Activated T-helper 1 cell treated with Interleukin-2 at 50 U/mL for 16 hours (primary cell): ENCODE results near the gene CFAP299.
"Not testable (repeated sequence)": the region's sequence is repeated elsewhere in the genome, so short reads cannot be mapped to it uniquely, and the experiment has no call there.

Experiments used
- DNase-seq: peaks from one replicate; pipeline ENCODE4 v3.0.0-alpha.2; 2020; ENCODE audit warnings: low read depth

The CFAP299 gene

DNA sequence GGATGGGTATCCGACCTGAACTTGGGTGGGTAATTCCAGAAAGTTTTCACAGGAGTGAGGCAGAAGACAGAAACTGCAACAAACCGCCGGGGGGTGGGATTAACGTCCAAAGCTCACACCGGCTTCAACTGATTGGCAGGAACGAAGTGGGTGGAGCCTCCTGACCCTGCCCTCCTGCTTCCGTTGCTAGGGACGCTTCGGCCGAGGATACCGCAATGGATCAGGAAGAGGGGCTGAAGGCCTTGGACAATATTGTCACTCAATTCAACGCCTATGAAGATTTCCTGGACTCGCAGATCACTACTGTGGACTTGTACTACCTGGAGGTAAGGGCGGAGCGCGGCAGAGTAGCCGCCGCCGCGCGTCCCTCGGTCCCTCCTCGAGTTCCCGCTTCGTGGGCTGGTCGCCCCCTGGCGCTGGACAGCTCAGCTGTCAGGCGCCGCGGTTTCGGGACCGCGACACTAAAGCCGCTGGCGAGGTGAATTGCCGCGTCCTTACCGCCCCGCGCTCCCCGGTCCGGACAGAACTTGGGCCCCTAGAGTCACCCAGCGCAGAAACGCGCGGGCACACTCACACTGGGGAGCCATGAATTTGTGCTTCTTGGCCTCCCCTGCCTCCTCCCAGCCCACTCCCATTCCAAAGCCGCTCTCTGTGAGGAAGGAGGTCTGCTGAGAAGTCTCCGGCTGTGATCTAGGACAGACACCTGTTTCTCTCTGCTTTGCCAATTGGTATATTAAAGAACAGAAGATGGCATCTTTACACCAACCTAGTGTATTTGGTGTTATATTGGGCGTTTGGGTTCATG lies at the start of gene CFAP299:
Gene CFAP299 (plus strand): TSS at position 177 of the 805 bp plus-strand sequence.
- DNase-seq = peak; percentile 8

DNA sequence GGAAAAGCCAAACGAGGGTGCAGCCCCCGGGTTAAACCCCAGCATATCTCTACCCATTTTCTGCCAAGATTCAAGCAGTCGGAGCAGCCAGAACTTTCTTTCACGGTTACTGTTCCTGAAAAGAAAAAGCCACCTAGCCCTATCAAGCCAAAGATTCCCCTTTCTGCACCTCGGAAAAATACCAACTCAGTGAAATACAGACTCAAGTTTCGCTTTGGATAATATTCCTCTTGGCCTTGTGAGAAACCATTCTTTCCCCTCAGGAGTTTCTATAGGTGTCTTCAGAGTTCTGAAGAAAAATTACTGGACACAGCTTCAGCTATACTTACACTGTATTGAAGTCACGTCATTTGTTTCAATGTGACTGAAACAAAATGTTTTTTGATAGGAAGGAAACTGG lies 49.1 kb upstream of the CFAP299 start:
- DNase-seq = no peak

DNA sequence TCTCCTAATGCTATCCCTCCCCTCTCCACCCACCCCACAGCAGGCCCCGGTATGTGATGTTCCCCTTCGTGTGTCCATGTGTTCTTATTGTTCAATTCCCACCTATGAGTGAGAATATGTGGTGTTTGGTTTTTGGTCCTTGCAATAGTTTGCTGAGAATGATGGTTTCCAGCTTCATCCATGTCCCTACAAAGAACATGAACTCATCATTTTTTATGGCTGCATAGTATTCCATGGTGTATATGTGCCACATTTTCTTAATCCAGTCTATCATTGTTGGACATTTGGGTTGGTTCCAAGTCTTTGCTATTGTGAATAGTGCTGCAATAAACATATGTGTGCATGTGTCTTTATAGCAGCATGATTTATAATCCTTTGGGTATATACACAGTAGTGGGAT lies 44.9 kb upstream of the CFAP299 start:
- not testable (repeated sequence) for DNase-seq

DNA sequence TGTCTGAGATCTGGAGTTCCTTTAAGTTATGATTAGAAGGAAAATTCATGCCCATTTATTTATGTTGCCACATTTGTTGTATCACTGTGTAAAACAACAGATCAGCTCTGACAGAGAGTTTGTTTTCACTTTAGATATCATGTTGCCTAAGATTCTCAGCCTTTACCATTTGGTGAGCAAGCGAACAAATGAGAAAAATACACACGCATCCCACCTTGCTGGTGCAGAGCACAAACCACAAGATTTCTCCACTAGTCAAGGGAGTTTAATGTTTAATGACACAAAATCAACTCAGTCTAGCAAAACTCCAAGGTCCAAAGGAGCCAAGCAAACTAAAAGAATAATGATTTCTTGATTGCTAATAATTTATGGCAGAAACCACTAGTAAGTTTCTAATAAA lies 41.3 kb upstream of the CFAP299 start:
- DNase-seq = no peak

DNA sequence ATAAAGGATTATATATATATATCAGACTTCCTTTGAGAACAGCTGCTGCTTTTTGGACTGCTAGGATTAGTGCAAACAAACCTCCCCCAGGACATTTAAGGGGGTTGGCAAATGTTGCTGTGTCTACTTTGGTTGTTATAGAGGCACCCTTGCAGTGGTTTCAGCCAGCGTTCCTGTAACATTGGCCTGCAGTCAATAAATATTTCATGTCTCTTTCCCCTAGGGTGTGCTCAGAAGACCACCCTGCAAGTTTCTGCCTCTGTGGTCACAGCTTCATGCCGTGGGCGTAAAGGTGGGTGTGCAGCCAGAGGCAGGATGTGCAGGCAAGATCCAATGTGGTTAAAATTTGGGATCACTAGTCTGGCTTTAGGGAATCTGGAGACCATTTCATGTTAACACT lies 40.2 kb upstream of the CFAP299 start:
- DNase-seq = no peak

DNA sequence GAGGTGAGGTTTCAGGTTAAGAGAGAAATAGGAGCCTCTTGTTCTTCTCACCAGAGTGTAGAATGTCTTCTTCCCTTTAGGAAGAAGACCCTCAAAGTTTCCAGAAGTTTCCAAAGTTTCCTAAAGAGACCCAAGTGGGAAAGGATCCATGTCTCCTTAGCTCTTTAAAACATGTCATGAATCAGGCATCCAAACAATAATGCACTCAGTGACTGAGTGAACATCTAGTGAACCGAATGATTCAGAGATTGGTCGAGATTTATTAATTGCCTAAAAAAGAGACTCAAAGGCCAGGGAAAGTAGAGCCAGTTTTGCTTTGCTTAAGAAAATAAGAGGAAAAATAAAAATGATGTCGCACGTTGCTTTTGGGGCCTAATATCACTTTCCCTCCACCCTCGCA lies 39.7 kb upstream of the CFAP299 start:
- no peak for DNase-seq

GRCh38 chr4:80301884-80302283 lies 33.6 kb upstream of the CFAP299 start:
- no peak for DNase-seq

GRCh38 chr4:80302616-80303223 lies 32.8 kb upstream of the CFAP299 start:
- DNase-seq = no peak

- DNase-seq = no peak
Measured at GRCh38 chr4:80305466-80305865, 30.1 kb upstream of the CFAP299 start.

GRCh38 chr4:80306260-80306659 lies 29.3 kb upstream of the CFAP299 start:
- DNase-seq = no peak

- DNase-seq = no peak
Measured at GRCh38 chr4:80307183-80307735, 28.3 kb upstream of the CFAP299 start.

DNA sequence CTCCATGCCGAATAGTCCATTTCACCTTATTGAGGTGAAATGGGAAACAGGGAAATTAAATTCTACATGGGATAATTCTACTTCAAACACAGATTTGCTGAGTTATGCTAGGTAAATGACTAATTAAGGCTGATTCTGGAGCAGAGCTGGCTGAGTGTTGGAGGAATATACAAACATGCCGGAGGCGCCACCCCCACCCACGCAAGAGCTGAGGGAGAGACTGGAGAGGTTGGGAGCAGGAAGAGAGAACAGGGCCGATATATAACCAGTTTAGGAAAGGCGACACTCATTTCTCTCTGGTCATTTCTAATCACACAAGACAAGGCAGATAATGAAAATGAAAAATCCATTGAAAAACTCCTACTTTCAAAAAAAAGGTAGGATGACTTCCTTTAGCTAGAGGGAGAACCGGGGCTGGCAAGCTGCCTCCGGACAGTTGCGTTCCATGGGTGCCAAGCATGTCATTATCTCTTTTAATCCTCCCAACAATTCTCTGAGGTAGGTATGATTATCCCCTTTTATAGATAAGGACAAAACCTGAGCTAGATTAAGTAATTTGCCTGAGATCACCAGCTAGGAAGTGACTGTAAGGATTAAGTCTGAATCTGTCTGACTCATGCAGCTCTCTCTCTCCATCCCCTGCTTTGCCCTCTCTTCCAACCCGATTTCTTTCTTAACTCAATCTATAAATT lies 27.6 kb upstream of the CFAP299 start:
- no peak for DNase-seq

DNA sequence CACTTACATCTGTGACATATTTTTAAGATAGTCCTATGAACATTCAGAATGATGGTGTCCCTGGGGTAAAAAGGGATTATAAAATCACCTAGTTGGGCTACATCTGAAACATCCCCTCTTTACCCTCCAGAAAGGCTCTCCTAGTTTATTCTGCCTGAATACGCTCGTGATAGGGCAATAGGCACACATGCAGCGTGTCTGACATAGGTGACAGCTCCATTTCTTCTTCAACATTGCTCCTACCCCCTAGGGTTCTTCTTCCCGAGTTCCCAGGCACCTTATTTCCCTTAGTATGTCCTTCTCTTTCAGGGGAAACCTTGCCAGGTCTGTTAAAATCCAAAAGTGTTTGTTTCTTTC lies 27.1 kb upstream of the CFAP299 start:
- DNase-seq = no peak

- no peak for DNase-seq
Measured at GRCh38 chr4:80309294-80310004, 26.1 kb upstream of the CFAP299 start.

DNA sequence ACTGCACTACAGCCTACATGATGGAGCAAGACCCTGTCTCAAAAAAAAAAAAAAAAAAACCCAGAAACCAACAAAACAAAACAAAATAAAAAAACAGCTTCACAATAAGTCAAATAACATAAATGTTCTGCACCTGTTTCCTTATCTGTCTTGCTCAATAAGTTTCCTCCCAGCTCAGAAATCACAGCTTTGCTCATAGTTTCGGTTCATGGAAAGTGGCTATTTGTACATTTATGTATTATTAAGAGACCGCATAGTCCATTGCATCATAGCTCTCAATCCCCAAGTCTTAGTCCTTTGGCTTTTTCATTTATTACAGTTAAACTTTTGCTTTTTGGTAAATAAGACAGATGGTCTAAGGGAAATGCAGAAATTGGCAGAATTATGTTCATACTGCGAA lies 24.4 kb upstream of the CFAP299 start:
- no peak for DNase-seq

DNA sequence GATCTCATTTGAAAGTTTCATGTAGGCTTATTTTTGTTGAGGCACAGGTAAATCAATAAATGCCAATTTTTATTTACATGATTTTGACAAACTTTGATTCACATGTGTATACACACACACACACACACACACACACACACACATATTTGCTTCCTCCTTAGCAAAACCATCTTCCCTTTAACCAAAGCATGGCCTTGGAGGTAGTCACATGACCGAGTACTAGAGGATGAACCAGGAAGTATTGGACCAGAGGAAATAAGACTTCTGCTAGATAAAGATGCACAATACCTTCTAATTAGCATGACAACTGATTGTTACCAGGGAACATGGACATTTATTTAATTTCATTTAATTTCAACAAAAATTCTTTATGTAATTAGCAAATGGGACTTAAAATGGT lies 23.4 kb upstream of the CFAP299 start:
- DNase-seq = no peak

DNA sequence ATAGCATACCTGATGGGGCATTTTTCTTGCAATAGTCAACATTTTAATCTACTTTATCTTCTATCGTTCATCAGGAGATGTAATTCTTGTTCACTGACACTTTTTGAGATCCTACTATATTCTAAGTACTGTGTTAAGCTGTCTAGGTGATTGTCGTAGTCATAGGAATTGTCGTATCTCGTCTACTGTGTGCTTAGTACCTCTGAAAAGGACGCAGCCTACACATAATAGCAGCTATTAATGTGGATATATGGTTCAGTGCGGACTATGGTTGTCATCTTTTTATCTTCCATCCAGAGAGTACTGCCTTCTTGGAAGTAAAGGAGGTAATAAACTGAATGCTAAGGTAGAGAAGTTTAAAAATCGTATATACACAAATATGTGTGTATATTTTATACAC lies 21.9 kb upstream of the CFAP299 start:
- DNase-seq = no peak

GRCh38 chr4:80315848-80316247 lies 19.7 kb upstream of the CFAP299 start:
- DNase-seq = not testable (repeated sequence)

- DNase-seq = no peak
Measured at GRCh38 chr4:80321341-80321740, 14.2 kb upstream of the CFAP299 start.

DNA sequence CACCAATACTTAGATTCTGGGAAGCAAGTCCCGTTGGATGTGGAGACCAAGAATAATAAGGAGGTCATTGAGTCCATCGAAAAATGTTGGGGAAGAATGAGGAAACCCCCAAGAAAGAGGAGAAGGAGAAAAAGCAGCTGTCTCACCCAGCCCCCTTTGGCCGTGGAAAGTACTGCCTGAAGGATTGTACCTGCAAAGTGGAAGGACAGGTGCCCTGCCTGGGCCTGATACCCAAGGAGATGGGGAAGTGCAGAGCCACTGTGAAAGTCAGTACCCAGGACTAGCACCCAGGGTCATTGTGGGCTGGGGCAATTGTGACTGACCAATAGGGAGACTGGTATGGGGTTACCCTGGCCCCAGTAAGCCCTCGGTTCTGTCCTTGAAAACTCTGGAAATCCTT lies 13.8 kb upstream of the CFAP299 start:
- no peak for DNase-seq

DNA sequence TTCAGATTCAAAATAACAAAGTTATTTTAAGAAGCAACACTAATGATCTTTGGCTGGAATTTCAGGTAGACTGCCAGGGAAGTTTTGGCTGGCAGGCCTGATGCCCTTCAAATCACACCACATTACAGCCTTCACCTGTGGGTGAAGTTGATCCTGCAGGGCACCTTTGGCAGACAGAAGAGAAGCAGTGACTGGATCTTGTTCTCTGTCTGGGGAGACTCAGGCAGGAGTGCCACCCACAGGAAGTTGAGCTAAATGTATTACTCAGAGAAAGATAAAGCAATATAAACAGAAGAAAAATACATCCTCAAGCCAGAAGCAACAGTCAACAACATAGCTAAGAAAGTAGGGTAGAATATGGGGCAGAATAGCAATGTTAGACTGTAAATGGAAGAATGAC lies 12.8 kb upstream of the CFAP299 start:
- no peak for DNase-seq

DNA sequence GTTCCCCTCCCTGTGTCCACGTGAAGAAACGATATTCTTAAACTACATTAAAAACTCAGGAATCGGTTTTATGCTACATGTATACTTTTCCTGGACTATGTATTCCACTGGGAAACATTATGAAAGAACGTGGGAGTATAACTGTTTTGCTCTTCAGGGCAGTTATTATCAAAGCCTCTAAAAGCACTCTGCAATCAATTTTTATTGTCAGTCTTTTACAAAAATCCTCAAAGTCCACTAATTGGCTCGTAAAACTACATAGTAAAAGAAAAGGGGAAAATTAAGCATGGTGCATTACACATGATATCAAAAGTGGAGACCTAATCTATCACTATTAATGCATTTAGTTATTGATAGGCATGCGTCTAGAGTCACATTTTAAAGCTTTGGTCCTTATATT lies 11.4 kb upstream of the CFAP299 start:
- no peak for DNase-seq
